ENCODE results near the gene TMEM181.
"Not testable (repeated sequence)": the region's sequence is repeated elsewhere in the genome, so short reads cannot be mapped to it uniquely, and the experiment has no call there.

DNA sequence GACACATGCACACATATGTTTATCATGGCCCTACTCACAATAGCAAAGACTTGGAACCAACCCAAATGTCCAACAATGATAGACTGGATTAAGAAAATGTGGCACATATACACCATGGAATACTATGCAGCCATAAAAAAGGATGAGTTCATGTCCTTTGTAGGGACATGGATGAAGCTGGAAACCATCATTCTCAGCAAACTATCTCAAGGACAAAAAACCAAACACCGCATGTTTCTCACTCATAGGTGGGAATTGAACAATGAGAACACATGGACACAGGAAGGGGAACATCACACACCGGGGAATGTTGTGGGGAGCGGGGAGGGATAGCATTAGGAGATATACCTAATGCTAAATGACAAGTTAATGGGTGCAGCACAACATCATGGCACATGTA, 117.2 kb downstream of the TMEM181 start:
- TF ChIP-seq, protein P1, sequence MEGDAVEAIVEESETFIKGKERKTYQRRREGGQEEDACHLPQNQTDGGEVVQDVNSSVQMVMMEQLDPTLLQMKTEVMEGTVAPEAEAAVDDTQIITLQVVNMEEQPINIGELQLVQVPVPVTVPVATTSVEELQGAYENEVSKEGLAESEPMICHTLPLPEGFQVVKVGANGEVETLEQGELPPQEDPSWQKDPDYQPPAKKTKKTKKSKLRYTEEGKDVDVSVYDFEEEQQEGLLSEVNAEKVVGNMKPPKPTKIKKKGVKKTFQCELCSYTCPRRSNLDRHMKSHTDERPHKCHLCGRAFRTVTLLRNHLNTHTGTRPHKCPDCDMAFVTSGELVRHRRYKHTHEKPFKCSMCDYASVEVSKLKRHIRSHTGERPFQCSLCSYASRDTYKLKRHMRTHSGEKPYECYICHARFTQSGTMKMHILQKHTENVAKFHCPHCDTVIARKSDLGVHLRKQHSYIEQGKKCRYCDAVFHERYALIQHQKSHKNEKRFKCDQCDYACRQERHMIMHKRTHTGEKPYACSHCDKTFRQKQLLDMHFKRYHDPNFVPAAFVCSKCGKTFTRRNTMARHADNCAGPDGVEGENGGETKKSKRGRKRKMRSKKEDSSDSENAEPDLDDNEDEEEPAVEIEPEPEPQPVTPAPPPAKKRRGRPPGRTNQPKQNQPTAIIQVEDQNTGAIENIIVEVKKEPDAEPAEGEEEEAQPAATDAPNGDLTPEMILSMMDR (IDR thresholded peaks at IDR 0.05): not testable (repeated sequence)
- not testable (repeated sequence) for TF ChIP-seq POLR2A (IDR thresholded peaks at IDR 0.05)

All from adrenal gland (tissue), 5 donors.